HL-60 (cell line): ENCODE measurements around the gene CNMD.

Experiments
- DNase-seq, 2 experiments: peaks; one replicate each; pipeline ENCODE4 v3.0.0-alpha.2; 2010 to 2020; ENCODE audit warnings: low read depth in 1 of 2, low spot score in 1 of 2
- H3K27ac ChIP-seq: fragments of 250-450 bp; sonication (Bioruptor Pico); replicated peaks from 2 replicates; pipeline ENCODE4 v1.5.1; 2020; ENCODE audit warnings: mild to moderate bottlenecking, moderate library complexity
- H3K27me3 ChIP-seq: fragments of 250-450 bp; sonication (Bioruptor Pico); 2 replicates; pipeline ENCODE4 v1.5.1; 2021; ENCODE audit warnings: mild to moderate bottlenecking, moderate library complexity; ENCODE audit not compliant: insufficient read depth, poor library complexity, severe bottlenecking
- H3K4me3 ChIP-seq: replicated peaks from 2 replicates; pipeline ENCODE4 v1.5.1; 2011; ENCODE audit warnings: mild to moderate bottlenecking, control low read depth, low read length; ENCODE audit not compliant: insufficient read depth
- GABPA ChIP-seq: IDR thresholded peaks from 2 replicates; pipeline ENCODE4 v1.6.1; 2012; ENCODE audit warnings: low read depth
- POLR2AphosphoS5 ChIP-seq: IDR thresholded peaks from 2 replicates; pipeline ENCODE4 v1.6.1; 2012; ENCODE audit warnings: low read depth
- SPI1 ChIP-seq: IDR thresholded peaks from 2 replicates; pipeline ENCODE4 v1.6.1; 2012; ENCODE audit warnings: low read depth, mild to moderate bottlenecking, borderline replicate concordance
- TF ChIP-seq, protein P1 (sequence below): IDR thresholded peaks from 2 replicates; pipeline ENCODE4 v1.6.1; 2012; ENCODE audit warnings: low read depth; ENCODE audit not compliant: insufficient replicate concordance
- TF ChIP-seq, protein P2 (sequence below): IDR thresholded peaks from one replicate; pipeline ENCODE4 v1.5.1; 2011; ENCODE audit warnings: low read length, control low read depth, inconsistent platforms; ENCODE audit not compliant: insufficient read depth

Gene CNMD

DNA sequence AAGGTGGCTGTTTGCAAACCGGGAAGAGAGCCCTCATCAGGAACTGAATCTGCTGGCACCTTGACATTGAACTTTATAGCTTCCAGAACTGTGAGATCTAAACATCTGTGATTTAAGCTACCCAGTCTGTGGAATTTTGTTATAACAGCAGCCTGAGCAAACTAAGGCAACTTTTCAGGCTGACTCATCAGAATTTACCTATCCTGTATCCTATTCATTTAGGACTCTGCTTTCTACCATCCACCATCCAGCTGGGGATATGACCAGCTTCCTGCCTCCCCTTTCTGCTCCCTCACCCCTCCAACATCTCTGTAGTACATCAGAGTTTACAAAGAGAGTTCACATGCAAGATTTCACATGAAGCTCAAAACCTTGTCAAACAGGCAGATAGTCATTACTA lies 11.1 kb upstream of the CNMD start:
- H3K27me3 ChIP-seq = peaks cover 7% of the 10 kb centered on the region
- no peak for DNase-seq
- no peak overlapping the region for H3K27ac ChIP-seq
- TF ChIP-seq GABPA = no peak
- no peak for TF ChIP-seq POLR2AphosphoS5
- TF ChIP-seq, protein P1, sequence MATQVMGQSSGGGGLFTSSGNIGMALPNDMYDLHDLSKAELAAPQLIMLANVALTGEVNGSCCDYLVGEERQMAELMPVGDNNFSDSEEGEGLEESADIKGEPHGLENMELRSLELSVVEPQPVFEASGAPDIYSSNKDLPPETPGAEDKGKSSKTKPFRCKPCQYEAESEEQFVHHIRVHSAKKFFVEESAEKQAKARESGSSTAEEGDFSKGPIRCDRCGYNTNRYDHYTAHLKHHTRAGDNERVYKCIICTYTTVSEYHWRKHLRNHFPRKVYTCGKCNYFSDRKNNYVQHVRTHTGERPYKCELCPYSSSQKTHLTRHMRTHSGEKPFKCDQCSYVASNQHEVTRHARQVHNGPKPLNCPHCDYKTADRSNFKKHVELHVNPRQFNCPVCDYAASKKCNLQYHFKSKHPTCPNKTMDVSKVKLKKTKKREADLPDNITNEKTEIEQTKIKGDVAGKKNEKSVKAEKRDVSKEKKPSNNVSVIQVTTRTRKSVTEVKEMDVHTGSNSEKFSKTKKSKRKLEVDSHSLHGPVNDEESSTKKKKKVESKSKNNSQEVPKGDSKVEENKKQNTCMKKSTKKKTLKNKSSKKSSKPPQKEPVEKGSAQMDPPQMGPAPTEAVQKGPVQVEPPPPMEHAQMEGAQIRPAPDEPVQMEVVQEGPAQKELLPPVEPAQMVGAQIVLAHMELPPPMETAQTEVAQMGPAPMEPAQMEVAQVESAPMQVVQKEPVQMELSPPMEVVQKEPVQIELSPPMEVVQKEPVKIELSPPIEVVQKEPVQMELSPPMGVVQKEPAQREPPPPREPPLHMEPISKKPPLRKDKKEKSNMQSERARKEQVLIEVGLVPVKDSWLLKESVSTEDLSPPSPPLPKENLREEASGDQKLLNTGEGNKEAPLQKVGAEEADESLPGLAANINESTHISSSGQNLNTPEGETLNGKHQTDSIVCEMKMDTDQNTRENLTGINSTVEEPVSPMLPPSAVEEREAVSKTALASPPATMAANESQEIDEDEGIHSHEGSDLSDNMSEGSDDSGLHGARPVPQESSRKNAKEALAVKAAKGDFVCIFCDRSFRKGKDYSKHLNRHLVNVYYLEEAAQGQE = no peak
- TF ChIP-seq, protein P2, sequence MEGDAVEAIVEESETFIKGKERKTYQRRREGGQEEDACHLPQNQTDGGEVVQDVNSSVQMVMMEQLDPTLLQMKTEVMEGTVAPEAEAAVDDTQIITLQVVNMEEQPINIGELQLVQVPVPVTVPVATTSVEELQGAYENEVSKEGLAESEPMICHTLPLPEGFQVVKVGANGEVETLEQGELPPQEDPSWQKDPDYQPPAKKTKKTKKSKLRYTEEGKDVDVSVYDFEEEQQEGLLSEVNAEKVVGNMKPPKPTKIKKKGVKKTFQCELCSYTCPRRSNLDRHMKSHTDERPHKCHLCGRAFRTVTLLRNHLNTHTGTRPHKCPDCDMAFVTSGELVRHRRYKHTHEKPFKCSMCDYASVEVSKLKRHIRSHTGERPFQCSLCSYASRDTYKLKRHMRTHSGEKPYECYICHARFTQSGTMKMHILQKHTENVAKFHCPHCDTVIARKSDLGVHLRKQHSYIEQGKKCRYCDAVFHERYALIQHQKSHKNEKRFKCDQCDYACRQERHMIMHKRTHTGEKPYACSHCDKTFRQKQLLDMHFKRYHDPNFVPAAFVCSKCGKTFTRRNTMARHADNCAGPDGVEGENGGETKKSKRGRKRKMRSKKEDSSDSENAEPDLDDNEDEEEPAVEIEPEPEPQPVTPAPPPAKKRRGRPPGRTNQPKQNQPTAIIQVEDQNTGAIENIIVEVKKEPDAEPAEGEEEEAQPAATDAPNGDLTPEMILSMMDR = no peak
- no peak for TF ChIP-seq SPI1
- no peak overlapping the region for H3K4me3 ChIP-seq

DNA sequence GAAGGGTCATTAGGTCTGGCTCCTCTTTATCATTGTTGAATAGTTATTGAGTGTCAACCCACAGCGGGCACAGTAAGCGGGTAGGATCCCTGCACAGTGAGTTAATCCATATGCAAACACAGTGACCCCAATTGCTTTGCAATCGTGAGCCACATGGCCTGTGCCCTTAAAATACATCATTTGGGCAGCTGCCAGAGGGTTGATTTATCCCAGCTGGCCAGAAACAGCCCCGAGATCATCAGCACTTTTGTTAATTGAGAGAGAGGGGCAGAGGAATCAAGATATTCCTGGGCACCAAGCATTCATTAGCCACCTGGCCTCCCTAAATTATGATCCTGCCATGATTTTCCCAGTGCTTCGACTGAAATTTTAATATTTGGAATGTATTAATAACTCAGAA lies 9.8 kb upstream of the CNMD start:
- TF ChIP-seq, protein P2 = no peak
- TF ChIP-seq GABPA (no peak), POLR2AphosphoS5 (no peak), SPI1 (no peak)
- TF ChIP-seq, protein P1 = no peak
- Histone ChIP-seq H3K4me3 (no peak overlapping the region), H3K27ac (no peak overlapping the region), H3K27me3 (peaks cover 5% of the 10 kb centered on the region)
- DNase-seq = no peak

DNA sequence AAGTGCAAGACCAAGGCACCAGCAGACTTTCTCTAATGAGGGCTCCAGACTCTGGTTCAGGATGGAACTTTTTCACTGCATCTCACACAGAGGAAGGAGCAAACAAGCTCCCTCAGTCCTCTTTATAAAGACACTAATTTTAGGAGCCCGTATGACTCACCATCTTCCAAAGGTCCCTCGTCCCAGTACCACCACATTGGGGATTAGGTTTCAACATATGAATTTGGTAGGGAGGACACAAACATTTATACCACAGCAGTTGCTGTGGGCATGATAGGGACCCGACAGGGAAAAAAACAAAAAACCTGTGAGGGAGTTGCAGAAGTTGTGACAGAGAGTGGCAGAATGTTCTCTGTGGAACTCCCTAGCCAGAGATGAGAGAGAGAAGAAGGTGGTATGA lies 6.5 kb upstream of the CNMD start:
- H3K4me3 ChIP-seq = no peak overlapping the region
- no peak for DNase-seq

More for the DNA sequence above, 6.5 kb upstream of the CNMD start:
- TF ChIP-seq SPI1 = no peak
- no peak for TF ChIP-seq POLR2AphosphoS5
- TF ChIP-seq, protein P1 = no peak
- TF ChIP-seq, protein P2 = no peak
- no peak for TF ChIP-seq GABPA
- Histone ChIP-seq H3K27me3 (peaks cover 4% of the 10 kb centered on the region), H3K27ac (no peak overlapping the region)
